Measurements from ENCODE around the gene PSMG2. TPM values are rescaled to one million over a fixed set of nuclear protein-coding genes. Genes with fewer than 3 reads are reported as not detected.

PSMG2 gene
- total RNA-seq, 1 donor from 2014 or later: 58.2 TPM

DNA sequence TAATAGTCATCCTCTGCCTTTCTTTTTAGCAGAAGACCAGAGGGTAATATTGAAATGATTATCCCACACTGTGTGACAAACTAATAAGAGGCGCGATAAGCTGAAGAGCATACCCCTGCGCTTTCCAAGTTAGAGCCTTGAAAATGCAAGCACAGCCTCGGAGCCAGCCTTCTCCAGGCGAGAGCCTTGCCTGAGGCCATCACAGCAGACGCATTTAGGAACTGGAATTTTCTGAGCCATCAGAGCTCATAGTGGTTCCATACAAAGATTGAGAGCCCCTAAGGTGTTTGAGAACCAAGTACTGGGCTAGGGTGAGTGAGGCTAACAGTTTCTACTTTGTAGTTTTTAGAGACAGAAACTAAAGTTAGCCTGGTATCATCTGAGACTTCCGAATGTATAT lies 19.9 kb downstream of the PSMG2 start:
- no peaks in the 10 kb centered on the region for H3K27me3 Mint-ChIP-seq
- H3K36me3 Mint-ChIP-seq (ENCODE audit: insufficient read depth): peaks cover 17% of the 10 kb centered on the region
- H3K27ac Mint-ChIP-seq: no peak overlapping the region
- TF ChIP-seq, protein P1, sequence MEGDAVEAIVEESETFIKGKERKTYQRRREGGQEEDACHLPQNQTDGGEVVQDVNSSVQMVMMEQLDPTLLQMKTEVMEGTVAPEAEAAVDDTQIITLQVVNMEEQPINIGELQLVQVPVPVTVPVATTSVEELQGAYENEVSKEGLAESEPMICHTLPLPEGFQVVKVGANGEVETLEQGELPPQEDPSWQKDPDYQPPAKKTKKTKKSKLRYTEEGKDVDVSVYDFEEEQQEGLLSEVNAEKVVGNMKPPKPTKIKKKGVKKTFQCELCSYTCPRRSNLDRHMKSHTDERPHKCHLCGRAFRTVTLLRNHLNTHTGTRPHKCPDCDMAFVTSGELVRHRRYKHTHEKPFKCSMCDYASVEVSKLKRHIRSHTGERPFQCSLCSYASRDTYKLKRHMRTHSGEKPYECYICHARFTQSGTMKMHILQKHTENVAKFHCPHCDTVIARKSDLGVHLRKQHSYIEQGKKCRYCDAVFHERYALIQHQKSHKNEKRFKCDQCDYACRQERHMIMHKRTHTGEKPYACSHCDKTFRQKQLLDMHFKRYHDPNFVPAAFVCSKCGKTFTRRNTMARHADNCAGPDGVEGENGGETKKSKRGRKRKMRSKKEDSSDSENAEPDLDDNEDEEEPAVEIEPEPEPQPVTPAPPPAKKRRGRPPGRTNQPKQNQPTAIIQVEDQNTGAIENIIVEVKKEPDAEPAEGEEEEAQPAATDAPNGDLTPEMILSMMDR (IDR thresholded peaks at IDR 0.05; ENCODE audit: unreplicated experiment): no peak
- no peak overlapping the region for H3K4me3 Mint-ChIP-seq (ENCODE audit: low read depth)
- no peaks in the 10 kb centered on the region for H3K9me3 Mint-ChIP-seq (ENCODE audit: low read depth)
- DNase-seq (ENCODE audit: low spot score, unreplicated experiment): no peak
- H3K4me1 Mint-ChIP-seq (ENCODE audit: low read depth): no peaks in the 10 kb centered on the region

DNA sequence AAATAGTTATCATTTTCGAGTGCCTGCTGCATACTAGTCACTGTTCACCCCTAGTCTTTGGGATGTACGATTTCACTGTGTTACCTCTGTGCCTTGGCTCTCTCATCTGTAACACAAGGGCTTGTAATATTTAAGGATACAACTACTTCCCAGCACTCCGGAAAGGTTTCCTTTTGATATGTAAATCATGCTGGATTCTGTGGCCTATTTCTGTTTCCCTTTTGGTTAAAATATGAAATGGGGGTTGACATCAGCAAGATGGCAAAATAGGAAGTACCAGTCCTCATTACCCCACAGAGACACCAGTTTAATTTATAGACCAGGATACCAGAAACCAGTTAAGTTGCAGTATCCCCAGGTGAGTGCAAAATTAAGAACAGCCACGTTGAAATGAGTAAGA lies 23.5 kb downstream of the PSMG2 start:
- no peak for DNase-seq (ENCODE audit: low spot score, unreplicated experiment)
- Mint-ChIP-seq H3K4me3 (ENCODE audit: low read depth) (no peak overlapping the region), H3K27ac (peak overlapping the region; percentile 55), H3K4me1 (ENCODE audit: low read depth) (no peaks in the 10 kb centered on the region), H3K36me3 (ENCODE audit: insufficient read depth) (peaks cover 15% of the 10 kb centered on the region), H3K27me3 (no peaks in the 10 kb centered on the region), H3K9me3 (ENCODE audit: low read depth) (peaks cover 7% of the 10 kb centered on the region)
- TF ChIP-seq, protein P1 (IDR thresholded peaks at IDR 0.05; ENCODE audit: unreplicated experiment): no peak

DNA sequence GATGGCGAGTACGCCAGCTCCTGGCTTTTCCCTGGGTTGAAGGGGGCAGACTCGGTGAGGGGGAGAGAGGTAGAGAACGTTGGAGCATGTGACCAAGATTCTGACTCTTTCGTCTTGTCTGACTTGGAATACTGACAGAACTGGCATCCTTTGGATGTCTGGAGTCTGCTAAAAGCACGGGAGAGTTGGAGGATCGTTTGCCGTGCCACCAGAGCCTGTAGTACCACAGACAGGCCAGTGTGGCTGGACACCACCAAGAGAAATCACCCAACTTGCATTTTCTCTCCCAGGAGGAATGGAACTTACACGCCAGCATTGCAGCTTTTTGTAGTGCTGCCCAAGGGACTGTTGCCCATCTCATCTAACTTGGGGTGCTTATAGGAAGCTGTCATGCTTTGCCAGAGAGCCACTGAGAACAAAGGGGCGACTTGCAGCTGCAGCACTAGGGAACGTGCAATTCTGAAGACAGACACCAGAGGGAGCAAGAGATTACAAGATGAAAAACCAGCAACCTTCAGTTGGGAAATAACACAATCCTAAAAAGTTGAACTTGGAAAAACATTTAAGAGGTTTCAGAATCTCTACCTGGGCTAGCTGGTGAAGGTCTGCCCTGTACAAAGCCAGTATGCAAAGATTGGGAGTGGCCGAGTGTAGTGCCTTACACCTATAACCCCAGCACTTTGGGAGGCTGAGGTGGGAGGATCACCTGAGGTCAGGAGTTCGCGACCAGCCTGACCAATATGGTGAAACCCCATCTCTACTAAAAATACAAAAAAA lies 24.1 kb downstream of the PSMG2 start:
- Mint-ChIP-seq H3K27me3 (no peaks in the 10 kb centered on the region), H3K4me3 (ENCODE audit: low read depth) (no peak overlapping the region), H3K36me3 (ENCODE audit: insufficient read depth) (peaks cover 13% of the 10 kb centered on the region), H3K4me1 (ENCODE audit: low read depth) (no peaks in the 10 kb centered on the region), H3K9me3 (ENCODE audit: low read depth) (peaks cover 7% of the 10 kb centered on the region), H3K27ac (peak overlapping the region; percentile 55)
- TF ChIP-seq, protein P1 (IDR thresholded peaks at IDR 0.05; ENCODE audit: unreplicated experiment): peak; percentile 90
- peak; percentile 56 for DNase-seq (ENCODE audit: low spot score, unreplicated experiment)

DNA sequence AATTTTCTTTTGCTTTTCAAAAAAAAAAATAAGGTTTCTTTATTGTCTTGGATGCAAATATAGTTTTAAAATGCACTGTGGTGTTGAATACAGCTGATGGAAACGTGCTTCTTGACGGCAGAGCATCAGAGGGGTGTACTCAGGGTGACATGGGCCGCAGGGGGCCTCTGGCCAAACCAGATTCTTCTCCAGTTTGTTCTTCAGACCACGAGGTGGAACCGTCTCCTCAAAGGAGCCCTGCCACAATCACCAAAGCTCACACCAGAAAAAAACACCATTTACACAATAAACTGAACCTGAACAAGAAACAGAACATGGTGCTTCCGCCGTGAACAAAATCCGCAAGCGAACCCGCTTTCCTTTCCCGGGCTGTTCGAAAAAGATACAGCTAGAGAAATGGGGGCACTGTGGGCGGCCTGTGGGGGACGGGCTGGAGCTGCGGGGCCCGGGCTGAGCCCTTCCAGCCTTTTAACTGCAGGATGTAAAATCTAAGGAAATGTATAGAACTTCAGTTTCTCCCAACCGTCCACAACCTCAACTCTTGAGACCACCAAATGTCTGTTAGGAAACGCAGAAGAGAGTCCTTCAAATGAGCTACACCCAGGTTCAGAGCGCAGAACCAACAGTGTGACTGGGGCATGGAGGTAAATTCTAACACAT lies 34.5 kb downstream of the PSMG2 start:
- H3K27ac Mint-ChIP-seq: peak overlapping the region; percentile 24
- H3K27me3 Mint-ChIP-seq: no peaks in the 10 kb centered on the region
- H3K4me1 Mint-ChIP-seq (ENCODE audit: low read depth): no peaks in the 10 kb centered on the region
- no peaks in the 10 kb centered on the region for H3K36me3 Mint-ChIP-seq (ENCODE audit: insufficient read depth)
- TF ChIP-seq, protein P1 (IDR thresholded peaks at IDR 0.05; ENCODE audit: unreplicated experiment): no peak
- peaks cover 6% of the 10 kb centered on the region for H3K9me3 Mint-ChIP-seq (ENCODE audit: low read depth)
- no peak overlapping the region for H3K4me3 Mint-ChIP-seq (ENCODE audit: low read depth)
- no peak for DNase-seq (ENCODE audit: low spot score, unreplicated experiment)

DNA sequence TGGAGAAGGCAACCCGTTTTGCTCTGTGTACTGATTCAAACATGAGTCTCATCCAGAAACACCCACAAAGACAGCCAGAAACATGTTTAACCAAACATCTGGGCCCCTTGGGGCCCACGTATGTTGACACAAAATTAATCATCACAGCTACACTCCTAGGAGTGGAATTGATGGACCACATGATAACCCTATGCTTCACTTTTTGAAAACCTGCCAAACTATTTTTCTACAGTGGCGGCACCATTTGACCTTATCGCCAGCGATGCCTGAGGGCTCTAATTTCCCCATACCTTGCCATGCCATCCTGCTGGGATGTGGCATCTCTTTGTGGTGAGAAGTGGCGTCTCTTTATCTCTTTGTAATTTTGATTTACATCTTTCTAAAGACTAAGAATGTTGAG lies 38.5 kb downstream of the PSMG2 start:
- H3K36me3 Mint-ChIP-seq (ENCODE audit: insufficient read depth): no peaks in the 10 kb centered on the region
- H3K4me3 Mint-ChIP-seq (ENCODE audit: low read depth): no peak overlapping the region
- no peaks in the 10 kb centered on the region for H3K27me3 Mint-ChIP-seq
- no peaks in the 10 kb centered on the region for H3K9me3 Mint-ChIP-seq (ENCODE audit: low read depth)
- DNase-seq (ENCODE audit: low spot score, unreplicated experiment): no peak
- TF ChIP-seq, protein P1 (IDR thresholded peaks at IDR 0.05; ENCODE audit: unreplicated experiment): no peak
- H3K27ac Mint-ChIP-seq: no peak overlapping the region
- no peaks in the 10 kb centered on the region for H3K4me1 Mint-ChIP-seq (ENCODE audit: low read depth)
